Activated CD4-positive, alpha-beta T cell treated with anti-CD3 and anti-CD28 coated beads for 48 hours (primary cell): Measurements from ENCODE around the gene MTARC1.

Experiments
- DNase-seq: peaks from one replicate; pipeline ENCODE4 v3.0.0-alpha.2; 2020

MTARC1 gene

GRCh38 chr1:220770245-220770913, 16.3 kb upstream of the MTARC1 start:
- DNase-seq: no peak

GRCh38 chr1:220772846-220773245, 13.9 kb upstream of the MTARC1 start:
- DNase-seq: no peak

GRCh38 chr1:220775240-220775853, 11.4 kb upstream of the MTARC1 start:
- DNase-seq: peak; percentile 56

GRCh38 chr1:220776254-220776653, 10.5 kb upstream of the MTARC1 start:
- no peak for DNase-seq

GRCh38 chr1:220776720-220777326, 9.9 kb upstream of the MTARC1 start:
- peak; percentile 83 for DNase-seq

GRCh38 chr1:220783453-220783852, 3.3 kb upstream of the MTARC1 start:
- DNase-seq: no peak

GRCh38 chr1:220784751-220785150, 2.0 kb upstream of the MTARC1 start:
- DNase-seq: no peak

GRCh38 chr1:220785166-220786056, 1.3 kb upstream of the MTARC1 start:
- no peak for DNase-seq

- DNase-seq: peak; percentile 14
These were observed 716 bp upstream of the MTARC1 start for GRCh38 chr1:220786057-220786336.

- DNase-seq: no peak
These were observed 431 bp downstream of the MTARC1 start for GRCh38 chr1:220787069-220787619.

GRCh38 chr1:220788900-220789299, 2.2 kb downstream of the MTARC1 start:
- no peak for DNase-seq

GRCh38 chr1:220789532-220790147, 2.9 kb downstream of the MTARC1 start:
- no peak for DNase-seq

GRCh38 chr1:220791285-220791684, 4.6 kb downstream of the MTARC1 start:
- DNase-seq: no peak

GRCh38 chr1:220791956-220792355, 5.2 kb downstream of the MTARC1 start:
- no peak for DNase-seq

- DNase-seq: no peak
These were observed 9.8 kb downstream of the MTARC1 start for GRCh38 chr1:220796530-220796929.

GRCh38 chr1:220797044-220797443, 10.3 kb downstream of the MTARC1 start:
- DNase-seq: no peak

- DNase-seq: no peak
These were observed 10.8 kb downstream of the MTARC1 start for GRCh38 chr1:220797553-220797952.

- DNase-seq: no peak
These were observed 11.6 kb downstream of the MTARC1 start for GRCh38 chr1:220798338-220798737.

- DNase-seq: no peak
These were observed 13.5 kb downstream of the MTARC1 start for GRCh38 chr1:220800262-220800661.

- DNase-seq: peak; percentile 38
These were observed 16.9 kb downstream of the MTARC1 start for GRCh38 chr1:220803401-220804201.

- DNase-seq: no peak
These were observed 17.5 kb downstream of the MTARC1 start for GRCh38 chr1:220804202-220804586.

GRCh38 chr1:220806408-220806807, 19.7 kb downstream of the MTARC1 start:
- no peak for DNase-seq
